Measurements from ENCODE around the gene KRTAP2-1. TPM values are rescaled to one million over a fixed set of nuclear protein-coding genes. Genes with fewer than 3 reads are reported as not detected.

Gene KRTAP2-1
- total and polyA plus RNA-seq, 2 donors (not counting 1 experiment from before 2014, with no cell fraction given): not detected

- 100% methylated on average over 2 of the region's 3 CpGs for WGBS (ENCODE audit: insufficient coverage)
- H4K20me1 ChIP-seq (ENCODE audit: control insufficient read depth, insufficient read depth, low read length, poor library complexity, severe bottlenecking): no peaks in the 10 kb centered on the region
- H3K27me3 ChIP-seq (replicated peaks in 1 of 4; ENCODE audit: control extremely low read depth in 1 of 4, control insufficient read depth in 3 of 4, insufficient read depth in 4 of 4, low read length in 3 of 4): no peaks in the 10 kb centered on the region
- H3K79me2 ChIP-seq (ENCODE audit: control insufficient read depth, insufficient read depth, low read length): no peaks in the 10 kb centered on the region
- ATAC-seq (ENCODE audit: low read depth) (no peak), DNase-seq (no peak)
- ChIA-PET CTCF (no interaction called here), POLR2A (no interaction called here)
- Mint-ChIP-seq H3K27me3 (peaks cover 40% of the 10 kb centered on the region), H3K27ac (no peak overlapping the region), H3K4me3 (no peak overlapping the region), H3K4me1 (no peaks in the 10 kb centered on the region), H3K9me3 (ENCODE audit: insufficient read depth) (peaks cover 11% of the 10 kb centered on the region)
- no peaks in the 10 kb centered on the region for H3K36me3 ChIP-seq (replicated peaks in 1 of 2; ENCODE audit: control extremely low read depth in 1 of 2, control insufficient read depth in 1 of 2, extremely low read depth in 1 of 2, insufficient read depth in 2 of 2, low read length in 1 of 2)
- H3K4me3 ChIP-seq (ENCODE audit: control extremely low read depth in 1 of 5, extremely low read depth in 1 of 5, insufficient read depth in 1 of 5, low read depth in 2 of 5, low read length in 4 of 5): no peak overlapping the region
- no peak overlapping the region for H3K9ac ChIP-seq (ENCODE audit: low read length)
- TF ChIP-seq CTCF (IDR thresholded peaks at IDR 0.05) (no peak), EZH2 (IDR thresholded peaks at IDR 0.05; ENCODE audit: borderline replicate concordance, insufficient read depth, low read depth, low read length, poor library complexity, severe bottlenecking) (no peak)
- no peak overlapping the region for H3K27ac ChIP-seq (ENCODE audit: low read length in 2 of 2)
- no peak overlapping the region for H2AFZ ChIP-seq (ENCODE audit: insufficient read depth, low read depth, low read length, poor library complexity, severe bottlenecking)
- H3K9me3 ChIP-seq (ENCODE audit: control extremely low read depth in 1 of 3, control insufficient read depth in 2 of 3, insufficient read depth in 1 of 3, low read length in 2 of 3): peaks cover 0 to 5% (median 0%) of the 10 kb centered on the region in 3 donors
- no peak overlapping the region for H3K4me2 ChIP-seq (replicated peaks; ENCODE audit: low read depth, low read length, poor library complexity, severe bottlenecking)
- no peaks in the 10 kb centered on the region for H3K4me1 ChIP-seq (ENCODE audit: control insufficient read depth in 2 of 2, insufficient read depth in 2 of 2, low read length in 2 of 2)
- intact Hi-C loops (cut with micrococcal nuclease): no loop called here
Measured at GRCh38 chr17:41019415-41019814, 27.7 kb downstream of the KRTAP2-1 start.

GRCh38 chr17:41018541-41018940, 28.6 kb downstream of the KRTAP2-1 start:
- intact Hi-C loops (cut with micrococcal nuclease): no loop called here
- no peak for TF ChIP-seq EZH2 (IDR thresholded peaks at IDR 0.05; ENCODE audit: borderline replicate concordance, insufficient read depth, low read depth, low read length, poor library complexity, severe bottlenecking)
- no peak for TF ChIP-seq CTCF (IDR thresholded peaks at IDR 0.05)
- Histone ChIP-seq H3K4me1 (ENCODE audit: control insufficient read depth in 2 of 2, insufficient read depth in 2 of 2, low read length in 2 of 2) (no peaks in the 10 kb centered on the region), H3K27me3 (replicated peaks in 1 of 4; ENCODE audit: control extremely low read depth in 1 of 4, control insufficient read depth in 3 of 4, insufficient read depth in 4 of 4, low read length in 3 of 4) (no peaks in the 10 kb centered on the region), H3K4me2 (replicated peaks; ENCODE audit: low read depth, low read length, poor library complexity, severe bottlenecking) (no peak overlapping the region), H4K20me1 (ENCODE audit: control insufficient read depth, insufficient read depth, low read length, poor library complexity, severe bottlenecking) (no peaks in the 10 kb centered on the region), H3K9me3 (ENCODE audit: control extremely low read depth in 1 of 3, control insufficient read depth in 2 of 3, insufficient read depth in 1 of 3, low read length in 2 of 3) (peaks cover 0 to 5% (median 0%) of the 10 kb centered on the region in 3 donors), H3K4me3 (ENCODE audit: control extremely low read depth in 1 of 5, extremely low read depth in 1 of 5, insufficient read depth in 1 of 5, low read depth in 2 of 5, low read length in 4 of 5) (no peak overlapping the region), H3K79me2 (ENCODE audit: control insufficient read depth, insufficient read depth, low read length) (no peaks in the 10 kb centered on the region), H2AFZ (ENCODE audit: insufficient read depth, low read depth, low read length, poor library complexity, severe bottlenecking) (no peak overlapping the region), H3K27ac (ENCODE audit: low read length in 2 of 2) (no peak overlapping the region), H3K36me3 (replicated peaks in 1 of 2; ENCODE audit: control extremely low read depth in 1 of 2, control insufficient read depth in 1 of 2, extremely low read depth in 1 of 2, insufficient read depth in 2 of 2, low read length in 1 of 2) (no peaks in the 10 kb centered on the region), H3K9ac (ENCODE audit: low read length) (no peak overlapping the region)
- Mint-ChIP-seq H3K27ac (no peak overlapping the region), H3K4me1 (no peaks in the 10 kb centered on the region), H3K4me3 (no peak overlapping the region), H3K27me3 (peaks cover 33% of the 10 kb centered on the region), H3K9me3 (ENCODE audit: insufficient read depth) (peaks cover 11% of the 10 kb centered on the region)
- ATAC-seq (ENCODE audit: low read depth): no peak
- no peak for DNase-seq
- POLR2A ChIA-PET: no interaction called here
- CTCF ChIA-PET: no interaction called here
- WGBS (ENCODE audit: insufficient coverage): 40% methylated on average over 1 of the region's 3 CpGs
